ENCODE results near the gene WWP2.

The WWP2 gene

DNA sequence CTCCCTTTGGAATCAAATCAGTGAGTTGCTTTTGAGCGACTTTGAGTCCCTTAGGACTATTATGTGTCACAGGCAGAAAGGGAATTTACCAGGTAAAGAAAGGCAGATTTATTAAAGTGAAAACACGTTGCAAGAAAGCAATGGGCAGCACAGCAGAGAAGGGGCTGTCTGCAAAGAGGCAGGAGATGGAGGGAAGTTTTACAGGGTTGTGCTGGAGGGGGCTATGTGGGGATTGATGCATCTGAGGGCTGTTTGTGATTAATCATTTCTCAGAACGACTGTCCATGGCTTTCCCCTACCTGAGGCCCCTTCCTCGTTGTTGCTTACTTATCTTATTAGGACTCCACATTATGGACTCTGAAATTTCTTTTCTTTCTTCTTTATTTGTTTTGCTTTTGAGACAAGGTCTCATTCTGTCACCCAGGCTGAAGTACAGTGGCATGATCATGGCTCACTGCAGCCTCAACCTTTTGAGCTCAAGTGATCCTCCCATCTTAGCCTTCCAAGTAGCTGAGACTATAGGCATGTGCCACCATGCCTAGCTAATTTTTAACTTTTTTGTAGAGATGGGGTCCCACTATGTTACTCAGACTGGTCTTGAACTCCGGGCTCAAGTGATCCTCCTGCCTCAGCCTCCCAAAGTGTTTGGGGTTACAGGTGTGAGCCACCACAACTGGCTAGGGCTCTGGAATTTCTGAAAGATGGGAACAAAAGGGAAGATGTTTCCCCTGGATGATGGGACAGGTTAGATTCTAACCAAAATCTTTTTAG is 5.5 kb downstream of the WWP2 start:
- TF ChIP-seq, protein P1, sequence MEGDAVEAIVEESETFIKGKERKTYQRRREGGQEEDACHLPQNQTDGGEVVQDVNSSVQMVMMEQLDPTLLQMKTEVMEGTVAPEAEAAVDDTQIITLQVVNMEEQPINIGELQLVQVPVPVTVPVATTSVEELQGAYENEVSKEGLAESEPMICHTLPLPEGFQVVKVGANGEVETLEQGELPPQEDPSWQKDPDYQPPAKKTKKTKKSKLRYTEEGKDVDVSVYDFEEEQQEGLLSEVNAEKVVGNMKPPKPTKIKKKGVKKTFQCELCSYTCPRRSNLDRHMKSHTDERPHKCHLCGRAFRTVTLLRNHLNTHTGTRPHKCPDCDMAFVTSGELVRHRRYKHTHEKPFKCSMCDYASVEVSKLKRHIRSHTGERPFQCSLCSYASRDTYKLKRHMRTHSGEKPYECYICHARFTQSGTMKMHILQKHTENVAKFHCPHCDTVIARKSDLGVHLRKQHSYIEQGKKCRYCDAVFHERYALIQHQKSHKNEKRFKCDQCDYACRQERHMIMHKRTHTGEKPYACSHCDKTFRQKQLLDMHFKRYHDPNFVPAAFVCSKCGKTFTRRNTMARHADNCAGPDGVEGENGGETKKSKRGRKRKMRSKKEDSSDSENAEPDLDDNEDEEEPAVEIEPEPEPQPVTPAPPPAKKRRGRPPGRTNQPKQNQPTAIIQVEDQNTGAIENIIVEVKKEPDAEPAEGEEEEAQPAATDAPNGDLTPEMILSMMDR (conservative IDR thresholded peaks at IDR 0.05), result no peak

DNA sequence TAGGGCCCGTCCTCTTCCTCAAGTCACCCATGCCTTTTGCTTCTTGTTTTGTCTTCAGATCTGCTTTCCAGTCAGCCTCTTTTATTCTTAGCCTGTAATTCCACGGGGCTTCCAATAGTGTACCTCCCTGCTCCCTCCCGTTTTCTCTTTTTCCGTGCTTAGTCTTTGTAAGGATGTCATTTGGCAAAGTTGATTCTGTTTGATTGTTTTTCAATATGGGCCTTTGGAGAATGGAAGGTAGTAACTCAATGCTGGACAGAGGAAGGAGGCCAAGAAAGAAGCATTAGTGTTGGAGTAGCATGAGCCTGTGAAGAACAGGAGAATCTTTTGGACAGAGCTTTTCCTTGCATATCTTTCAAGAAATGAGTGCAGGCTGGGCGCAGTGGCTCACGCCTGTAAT is 6.5 kb downstream of the WWP2 start:
- TF ChIP-seq, protein P1 (conservative IDR thresholded peaks at IDR 0.05), result no peak
- no peak overlapping the region for H3K27ac ChIP-seq

More for the DNA sequence above, 5.5 kb downstream of the WWP2 start:
- no peak overlapping the region for H3K27ac ChIP-seq

DNA sequence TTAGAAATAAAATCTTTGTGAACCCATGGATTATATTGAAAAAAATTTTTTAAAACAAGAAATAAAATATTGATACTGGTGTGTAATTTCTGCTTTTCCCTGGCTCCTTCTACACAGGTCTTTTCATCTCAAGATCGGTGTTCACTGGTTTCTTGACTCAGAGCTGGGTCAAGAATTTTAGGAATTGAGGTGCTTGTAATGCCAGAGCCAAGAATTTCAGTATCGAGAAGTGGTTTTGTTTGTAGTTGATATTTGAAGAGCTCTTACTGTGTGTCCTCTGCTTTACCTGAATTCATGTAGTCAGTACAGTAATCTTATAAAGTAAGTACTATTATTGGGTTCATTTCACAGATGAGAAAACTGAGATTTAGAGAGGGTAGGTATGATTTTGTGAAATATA is 7.3 kb downstream of the WWP2 start:
- H3K27ac ChIP-seq, result no peak overlapping the region
- TF ChIP-seq, protein P1 (conservative IDR thresholded peaks at IDR 0.05), result no peak

DNA sequence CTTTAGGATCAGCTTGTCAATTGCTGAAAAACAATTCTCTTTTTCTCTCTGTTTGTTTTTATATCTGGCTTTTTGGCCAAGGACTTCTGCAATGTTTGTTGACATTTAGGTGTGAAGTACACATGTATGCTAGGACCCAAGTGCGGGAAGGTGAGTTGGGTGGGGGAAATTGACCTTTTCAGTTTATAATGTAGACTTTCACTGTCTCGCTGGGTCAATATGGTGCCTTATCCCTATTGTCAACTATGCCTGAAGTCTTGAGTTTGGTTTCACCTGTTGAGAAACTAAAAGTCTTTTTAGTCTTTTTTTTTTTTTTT is 9.5 kb downstream of the WWP2 start:
- TF ChIP-seq, protein P1 (conservative IDR thresholded peaks at IDR 0.05), result no peak
- H3K27ac ChIP-seq, result no peak overlapping the region

DNA sequence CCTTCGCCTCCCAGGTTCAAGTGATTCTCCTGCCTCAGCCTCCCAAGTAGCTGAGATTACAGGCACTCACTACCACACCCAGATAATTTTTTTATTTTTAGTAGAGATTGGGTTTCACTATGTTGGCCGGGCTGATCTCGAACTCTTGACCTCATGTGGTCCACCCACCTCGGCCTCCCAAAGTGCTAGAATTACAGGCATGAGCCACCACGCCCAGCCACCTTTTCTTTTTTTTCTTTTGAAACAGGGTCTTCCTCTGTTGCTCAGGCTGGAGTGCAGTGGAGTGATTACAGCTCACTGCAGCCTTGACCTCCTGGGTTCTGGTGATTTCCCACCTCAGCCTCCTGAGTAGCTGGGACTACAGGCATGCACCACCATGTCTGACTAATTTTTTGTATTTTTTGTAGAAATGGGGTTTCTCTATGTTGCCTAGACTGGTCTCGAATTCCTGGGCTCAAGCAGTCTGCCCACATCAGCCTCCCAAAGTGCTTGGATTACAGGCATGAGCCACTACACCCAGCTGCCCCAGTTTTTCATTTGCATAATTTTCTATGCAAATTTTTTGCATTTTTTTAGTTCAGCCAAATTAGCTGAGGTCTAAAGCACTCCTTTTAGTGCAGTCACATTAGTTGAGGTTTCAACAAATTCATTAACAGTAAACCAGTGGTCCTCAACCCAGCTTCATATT is 11.3 kb downstream of the WWP2 start:
- H3K27ac ChIP-seq, result no peak overlapping the region
- TF ChIP-seq, protein P1 (conservative IDR thresholded peaks at IDR 0.05), result no peak

DNA sequence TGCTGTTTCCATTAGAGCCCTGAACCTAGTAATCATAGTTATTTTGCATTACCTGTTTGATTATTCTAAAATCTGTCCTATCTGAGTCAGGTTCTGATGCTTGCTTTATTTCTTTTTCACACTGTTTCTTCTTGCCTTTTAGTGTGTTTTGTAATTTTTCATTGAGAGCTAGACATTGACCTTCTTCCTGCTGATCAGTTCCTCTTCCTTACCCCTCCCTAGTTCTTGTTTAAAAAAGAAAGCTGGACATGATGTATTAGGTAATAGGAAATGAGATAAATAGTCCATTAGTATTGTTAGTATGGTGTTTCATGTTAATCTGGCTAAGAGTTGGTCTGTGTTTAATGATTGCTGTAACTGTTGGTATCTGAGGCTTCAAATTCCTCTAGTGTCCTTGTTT is 13.4 kb downstream of the WWP2 start:
- TF ChIP-seq, protein P1 (conservative IDR thresholded peaks at IDR 0.05), result no peak
- H3K27ac ChIP-seq, result no peak overlapping the region

DNA sequence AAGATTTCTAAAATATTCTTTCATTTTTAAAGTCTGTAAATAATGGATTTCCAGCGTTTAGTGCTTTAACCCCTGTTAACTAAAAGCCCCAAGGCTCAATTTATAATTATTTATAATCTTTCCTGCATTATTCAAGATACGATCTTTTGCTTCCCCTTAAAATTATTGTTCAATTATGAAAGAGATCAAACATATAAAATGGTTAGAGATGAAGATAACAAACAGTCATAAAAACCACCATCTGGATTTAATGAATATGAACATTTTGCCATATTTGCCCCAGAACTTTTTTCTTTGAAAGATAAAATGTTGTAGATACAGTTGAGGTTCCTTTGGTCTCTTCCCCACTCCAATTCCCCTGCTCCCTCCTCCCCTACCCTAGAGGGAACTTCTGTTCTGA is 17.6 kb downstream of the WWP2 start:
- TF ChIP-seq, protein P1 (conservative IDR thresholded peaks at IDR 0.05), result no peak
- no peak overlapping the region; the same call in 1 of the 2 replicates for H3K27ac ChIP-seq
